GM10266 (cell line): ENCODE results near the gene CFAP299.

Experiments used
- DNase-seq: peaks from one replicate; pipeline ENCODE4 v3.0.0; 2012; ENCODE audit errors: extremely low spot score
- TF ChIP-seq, protein P1 (sequence below): IDR thresholded peaks from 2 replicates; pipeline ENCODE4 v1.5.1; 2012; ENCODE audit warnings: mild to moderate bottlenecking, low read depth; ENCODE audit not compliant: control insufficient read depth, insufficient read depth; ENCODE audit errors: missing control alignments

Gene CFAP299

DNA sequence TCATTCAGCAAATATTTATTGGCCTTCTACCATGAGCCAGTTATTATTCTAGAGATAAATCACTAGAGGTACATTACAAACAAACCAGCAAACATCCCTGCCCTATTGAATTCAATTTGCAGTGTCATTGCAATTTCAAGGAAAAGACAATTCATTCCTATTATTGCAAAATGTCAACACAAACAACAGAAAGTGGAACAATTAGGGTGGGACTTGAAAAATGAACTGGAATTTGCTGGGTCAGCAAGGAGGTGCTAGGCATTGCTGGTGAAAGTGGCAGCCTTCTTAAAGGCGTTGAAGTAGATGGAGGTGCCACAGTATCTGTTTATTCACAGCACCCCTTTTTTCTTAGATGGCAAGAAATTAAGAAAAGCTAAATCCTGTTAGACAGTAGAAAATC is 470.9 kb downstream of the CFAP299 start:
- TF ChIP-seq, protein P1, sequence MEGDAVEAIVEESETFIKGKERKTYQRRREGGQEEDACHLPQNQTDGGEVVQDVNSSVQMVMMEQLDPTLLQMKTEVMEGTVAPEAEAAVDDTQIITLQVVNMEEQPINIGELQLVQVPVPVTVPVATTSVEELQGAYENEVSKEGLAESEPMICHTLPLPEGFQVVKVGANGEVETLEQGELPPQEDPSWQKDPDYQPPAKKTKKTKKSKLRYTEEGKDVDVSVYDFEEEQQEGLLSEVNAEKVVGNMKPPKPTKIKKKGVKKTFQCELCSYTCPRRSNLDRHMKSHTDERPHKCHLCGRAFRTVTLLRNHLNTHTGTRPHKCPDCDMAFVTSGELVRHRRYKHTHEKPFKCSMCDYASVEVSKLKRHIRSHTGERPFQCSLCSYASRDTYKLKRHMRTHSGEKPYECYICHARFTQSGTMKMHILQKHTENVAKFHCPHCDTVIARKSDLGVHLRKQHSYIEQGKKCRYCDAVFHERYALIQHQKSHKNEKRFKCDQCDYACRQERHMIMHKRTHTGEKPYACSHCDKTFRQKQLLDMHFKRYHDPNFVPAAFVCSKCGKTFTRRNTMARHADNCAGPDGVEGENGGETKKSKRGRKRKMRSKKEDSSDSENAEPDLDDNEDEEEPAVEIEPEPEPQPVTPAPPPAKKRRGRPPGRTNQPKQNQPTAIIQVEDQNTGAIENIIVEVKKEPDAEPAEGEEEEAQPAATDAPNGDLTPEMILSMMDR: no peak
- DNase-seq: no peak

DNA sequence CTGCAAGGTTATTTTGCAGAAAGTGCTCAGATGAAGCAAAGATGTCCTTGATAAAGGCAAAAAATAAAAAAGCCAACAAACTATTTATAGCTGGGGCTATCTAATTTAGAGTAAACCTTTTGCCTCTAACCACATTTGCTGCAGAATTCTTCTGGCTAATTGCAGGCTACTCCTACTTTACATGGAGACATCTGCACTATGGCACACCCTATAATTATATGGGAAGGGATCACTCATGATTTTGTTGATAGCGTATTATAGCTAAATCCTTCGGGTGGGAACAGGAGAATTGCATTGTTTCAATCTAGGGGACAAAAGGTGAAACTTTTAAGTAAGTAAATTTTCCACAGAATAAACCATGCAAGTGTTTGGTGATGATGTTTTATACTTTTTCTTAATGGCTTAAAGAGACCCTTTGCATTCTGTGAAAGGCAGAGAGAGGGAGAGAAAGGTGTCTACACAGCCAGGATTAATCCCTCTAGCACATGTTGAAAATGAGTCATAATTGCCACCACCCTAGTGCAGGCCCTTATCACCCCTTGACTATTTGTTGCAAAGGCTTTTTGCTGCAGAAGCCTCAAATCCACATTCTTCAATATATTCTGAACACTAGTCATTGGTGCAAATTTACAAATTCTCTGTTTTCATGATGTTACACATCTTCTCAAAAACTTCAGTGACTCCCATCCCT is 473.7 kb downstream of the CFAP299 start:
- DNase-seq: no peak
- TF ChIP-seq, protein P1: no peak

DNA sequence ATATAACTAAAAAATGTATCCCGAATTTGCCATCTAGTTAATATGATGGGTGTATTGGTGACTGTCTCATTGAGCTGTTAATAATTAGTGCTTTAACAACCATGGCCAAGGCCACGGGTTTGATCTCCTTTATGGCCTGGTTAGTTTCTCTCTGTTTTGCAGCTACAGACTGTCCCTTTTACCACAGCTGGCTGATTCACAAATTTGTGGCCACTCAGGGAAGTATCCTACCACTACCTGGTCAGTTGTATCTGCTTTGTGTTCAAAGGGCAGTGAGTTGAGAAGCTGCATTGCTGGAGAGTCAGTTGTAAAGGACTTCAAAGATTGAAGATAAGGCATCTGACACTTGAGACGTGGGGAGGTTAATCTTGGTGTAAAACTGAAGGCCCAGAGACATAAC is 475.9 kb downstream of the CFAP299 start:
- no peak for DNase-seq
- TF ChIP-seq, protein P1: no peak

DNA sequence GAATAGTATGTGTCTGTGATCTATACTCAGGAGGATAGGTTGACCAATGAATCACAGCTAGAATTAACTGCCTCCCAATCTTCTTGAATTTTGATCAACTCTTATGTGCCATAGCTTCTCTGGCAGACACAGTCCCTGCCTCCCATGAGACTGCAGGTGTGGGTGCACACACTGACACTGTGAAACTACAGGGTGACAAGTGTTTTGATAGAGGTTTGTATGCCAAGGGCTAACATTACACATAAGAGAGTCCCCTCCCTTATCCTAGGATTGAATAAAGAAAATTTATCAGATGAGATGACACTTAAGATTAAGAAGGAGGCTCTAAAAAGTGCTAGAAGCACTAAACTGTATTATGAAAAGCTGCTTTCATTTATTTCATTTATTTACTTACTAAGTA is 476.6 kb downstream of the CFAP299 start:
- no peak for DNase-seq
- TF ChIP-seq, protein P1: no peak

DNA sequence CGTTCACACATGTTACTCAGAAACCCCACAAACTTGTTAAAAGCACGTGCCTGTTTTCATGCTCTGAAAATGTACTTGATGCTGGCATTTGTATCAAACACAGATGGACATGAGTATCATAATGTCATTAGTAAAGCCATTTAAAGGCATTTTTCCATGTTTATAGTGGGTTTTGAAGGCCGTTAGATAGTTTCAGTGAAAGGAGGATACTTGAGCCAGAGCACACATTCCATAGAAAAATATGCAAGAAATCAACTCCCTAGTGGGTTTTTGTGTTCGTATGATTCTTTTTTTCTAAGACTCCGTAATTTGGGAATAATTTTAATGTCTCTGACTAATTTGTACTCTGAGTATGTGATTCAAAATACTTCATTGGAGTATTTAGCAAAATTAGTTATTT is 478.7 kb downstream of the CFAP299 start:
- TF ChIP-seq, protein P1: no peak

DNA sequence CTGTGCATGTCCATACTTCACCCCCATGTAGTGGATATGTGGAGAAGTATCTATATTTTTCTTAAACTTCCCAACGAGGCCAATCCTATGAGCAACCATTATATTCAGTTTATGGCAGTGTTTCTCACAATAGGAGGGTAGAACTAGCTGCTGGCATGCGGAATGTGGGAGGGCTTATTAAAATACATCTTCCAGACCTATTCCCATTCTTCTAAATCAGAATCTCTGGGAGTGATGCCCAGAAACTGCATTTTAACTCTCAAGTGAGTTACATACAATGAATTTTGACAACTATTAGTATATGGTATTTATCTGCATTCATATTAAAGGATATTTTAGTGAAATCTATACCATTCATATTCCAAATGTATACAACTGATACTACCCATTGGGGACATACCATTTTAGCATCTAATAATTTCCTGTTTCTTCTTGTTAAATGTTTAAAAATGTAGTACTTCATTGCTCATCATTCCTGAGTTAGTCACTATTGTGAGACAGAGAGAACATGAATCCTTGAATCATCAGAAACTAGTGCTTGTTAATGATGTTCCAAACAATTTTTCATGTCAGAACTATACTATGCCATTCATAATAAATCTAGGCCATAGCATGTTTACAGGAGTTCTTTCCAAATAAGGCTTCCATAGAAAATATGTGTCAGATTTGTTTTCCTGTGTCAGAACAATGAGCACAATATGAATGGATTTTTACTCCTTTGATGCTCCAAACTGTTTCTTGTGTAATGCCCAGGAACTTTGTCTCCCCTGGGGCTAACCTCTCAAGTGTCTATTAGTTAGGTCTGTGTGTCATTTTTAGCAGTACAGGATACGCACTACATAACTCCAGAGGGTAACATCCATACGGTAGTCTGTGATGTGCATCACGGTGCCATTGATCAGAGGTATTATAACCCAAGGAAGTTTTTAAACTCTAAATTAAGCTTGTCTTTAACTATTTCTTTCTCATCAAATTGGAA is 496.1 kb downstream of the CFAP299 start:
- TF ChIP-seq, protein P1: no peak
- no peak for DNase-seq

More for the DNA sequence above, 478.7 kb downstream of the CFAP299 start:
- no peak for DNase-seq

DNA sequence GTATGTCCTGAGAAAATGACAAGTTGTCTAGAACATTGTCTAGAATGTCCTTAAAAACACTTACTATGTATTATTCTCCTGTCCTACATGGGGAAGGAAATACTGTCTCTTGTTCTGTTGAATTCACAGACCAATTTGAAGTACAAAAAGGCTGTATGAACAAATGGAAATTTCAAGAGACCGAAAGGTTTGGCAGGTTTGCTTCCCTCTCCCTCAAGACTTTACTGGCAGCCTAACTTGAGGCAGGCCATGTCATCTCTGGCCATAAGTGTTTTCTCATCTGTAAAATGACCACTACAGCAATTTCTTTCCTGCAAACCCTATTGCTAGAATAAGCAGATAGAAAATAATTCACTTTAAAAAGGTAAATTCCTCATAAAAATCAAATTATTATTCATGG is 503.8 kb downstream of the CFAP299 start:
- TF ChIP-seq, protein P1: no peak
- no peak for DNase-seq
